DMS79 (cell line): ENCODE measurements around the gene NANOS1.

Experiments
- DNase-seq: peaks from one replicate; lab custom pipeline; 2025; lab: John Stamatoyannopoulos, UW

Gene NANOS1

DNA sequence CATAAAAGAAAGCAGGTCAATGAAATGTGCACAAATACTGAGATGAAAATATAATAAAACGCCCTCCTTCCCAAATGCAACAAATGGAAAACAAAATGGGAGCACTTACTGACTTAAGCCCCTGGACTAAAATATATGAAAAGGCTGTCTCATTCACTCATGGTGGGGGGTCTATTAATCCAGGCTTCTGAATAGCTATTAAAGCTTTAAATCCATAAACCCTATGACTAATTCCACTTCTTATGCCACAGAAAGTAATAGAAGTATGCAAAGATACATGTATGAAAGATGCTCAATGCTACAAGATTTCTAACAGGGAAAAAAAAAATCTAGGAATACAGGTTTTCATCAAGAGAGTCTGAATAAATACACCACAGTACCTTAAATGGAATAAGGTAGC, 30.6 kb downstream of the NANOS1 start:
- DNase-seq: no peak

DNA sequence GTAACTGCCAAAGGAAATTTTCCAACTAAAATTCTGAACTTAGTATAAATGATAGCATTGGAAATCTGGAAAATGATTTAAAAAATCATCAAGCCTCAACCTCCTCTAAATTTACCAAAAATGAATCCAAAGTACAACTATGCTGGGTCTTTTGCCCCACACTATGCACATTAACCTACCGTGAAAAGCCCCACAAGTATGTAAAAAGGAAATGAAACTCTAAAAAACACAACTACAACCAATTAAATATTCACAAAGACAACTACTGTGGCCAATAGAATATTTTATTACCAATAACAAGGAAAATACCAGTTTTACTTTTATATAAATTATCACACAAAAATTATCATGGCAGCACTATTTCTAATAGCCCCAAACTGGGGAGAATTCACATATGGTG, 31.8 kb downstream of the NANOS1 start:
- DNase-seq: no peak

DNA sequence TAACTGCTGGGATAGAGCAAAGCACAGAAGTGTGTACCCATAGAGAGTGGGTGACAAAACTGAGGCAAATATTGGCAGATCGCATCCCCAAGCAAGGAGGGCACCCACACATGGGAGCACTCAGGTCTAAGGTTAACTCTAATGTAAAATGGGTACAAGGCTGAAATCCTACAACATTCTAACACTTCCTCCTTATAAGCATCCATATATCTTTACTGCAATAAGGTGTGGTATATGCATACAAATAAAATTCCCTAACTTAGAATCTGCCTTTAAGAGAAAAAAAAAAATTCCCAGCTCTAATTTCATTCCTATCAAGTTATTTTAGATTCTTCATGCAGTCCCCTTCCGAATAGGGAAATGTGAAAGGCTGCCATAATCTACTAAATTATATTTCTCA, 32.4 kb downstream of the NANOS1 start:
- DNase-seq: no peak

DNA sequence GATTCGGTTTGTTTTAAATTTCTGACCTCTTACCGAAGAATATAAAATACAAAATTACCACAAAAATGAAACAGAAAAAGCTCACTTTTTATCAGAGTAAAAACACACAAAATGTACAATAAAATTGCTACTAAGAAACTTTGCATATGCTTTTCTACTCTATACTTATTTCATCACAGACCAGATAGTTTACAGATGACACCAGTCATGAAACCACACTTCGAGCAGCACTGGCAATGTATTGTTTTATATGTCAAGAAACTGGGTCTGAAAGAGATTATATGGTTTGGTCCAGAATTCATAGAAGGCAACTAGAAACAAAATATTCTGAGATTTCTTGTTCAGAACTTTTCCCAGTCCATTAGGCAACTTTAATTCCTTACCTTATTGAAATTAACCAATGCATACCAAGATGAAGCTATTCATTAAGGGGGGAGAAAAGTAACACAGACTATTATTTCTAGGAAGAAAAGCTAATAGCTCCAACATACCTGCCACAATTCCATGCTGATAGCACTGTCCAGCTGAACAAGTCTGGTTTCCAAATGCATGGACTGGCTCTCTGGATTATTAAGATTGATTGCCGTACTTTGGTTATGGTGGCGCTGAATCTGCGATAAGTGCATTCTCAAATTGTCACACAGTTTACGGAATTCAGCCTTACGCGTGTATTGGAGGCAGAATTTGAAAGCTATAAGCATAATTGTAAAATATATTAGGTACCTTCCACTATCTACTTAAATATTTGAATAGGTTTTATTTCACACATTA, 41.1 kb downstream of the NANOS1 start:
- no peak for DNase-seq

DNA sequence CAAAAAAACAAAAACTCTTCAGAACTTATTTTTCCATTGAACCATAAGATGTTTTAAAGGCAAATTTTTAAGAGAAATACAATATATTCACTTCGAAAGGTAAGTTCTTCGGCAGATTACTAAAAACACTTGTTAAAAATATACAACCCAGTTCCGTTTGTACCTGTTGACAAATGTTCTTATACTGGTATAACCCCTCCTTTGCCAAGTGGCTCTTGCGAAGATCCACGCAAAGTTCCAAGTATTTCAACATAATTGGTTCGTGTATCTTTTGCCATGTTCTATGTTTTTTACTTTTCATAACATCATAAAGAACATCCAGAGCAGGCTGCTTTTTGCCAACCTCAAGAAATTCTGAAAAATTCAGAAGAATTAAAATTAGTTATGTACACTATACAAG, 44.1 kb downstream of the NANOS1 start:
- DNase-seq: no peak

DNA sequence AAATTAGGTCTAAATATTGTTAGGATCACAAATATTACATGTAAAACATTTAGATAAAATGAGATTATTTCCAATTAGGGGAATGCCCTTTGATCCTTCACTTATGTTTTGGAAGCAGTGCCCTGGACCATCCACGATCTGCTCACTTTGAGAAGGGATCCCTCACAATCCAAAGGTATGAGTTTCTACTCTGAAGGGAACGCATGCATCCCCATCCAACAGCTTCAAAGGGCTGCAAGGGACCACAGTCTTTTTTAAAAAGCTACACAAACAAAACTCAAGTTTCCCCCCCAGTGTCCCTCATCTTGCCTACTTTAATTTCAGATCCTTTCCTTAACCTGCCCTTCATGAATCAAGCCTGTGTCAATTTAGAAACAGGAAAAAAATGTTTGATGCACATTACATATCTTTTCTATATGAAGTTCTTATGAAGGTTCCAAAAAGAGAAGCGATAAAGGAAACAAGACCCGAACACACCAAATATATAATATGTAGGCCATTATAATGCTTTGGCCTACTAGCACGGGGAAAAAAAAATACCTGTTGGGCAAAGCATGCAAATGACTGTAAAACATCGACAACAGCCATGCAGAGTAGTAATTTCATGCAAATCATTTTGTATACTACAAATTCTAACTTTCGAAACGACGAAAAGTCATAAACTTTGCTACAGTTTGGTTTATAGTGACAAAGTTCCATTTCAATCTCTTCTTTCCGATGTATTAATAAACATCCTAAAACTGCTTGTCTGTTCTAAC, 49.1 kb downstream of the NANOS1 start:
- DNase-seq: no peak

DNA sequence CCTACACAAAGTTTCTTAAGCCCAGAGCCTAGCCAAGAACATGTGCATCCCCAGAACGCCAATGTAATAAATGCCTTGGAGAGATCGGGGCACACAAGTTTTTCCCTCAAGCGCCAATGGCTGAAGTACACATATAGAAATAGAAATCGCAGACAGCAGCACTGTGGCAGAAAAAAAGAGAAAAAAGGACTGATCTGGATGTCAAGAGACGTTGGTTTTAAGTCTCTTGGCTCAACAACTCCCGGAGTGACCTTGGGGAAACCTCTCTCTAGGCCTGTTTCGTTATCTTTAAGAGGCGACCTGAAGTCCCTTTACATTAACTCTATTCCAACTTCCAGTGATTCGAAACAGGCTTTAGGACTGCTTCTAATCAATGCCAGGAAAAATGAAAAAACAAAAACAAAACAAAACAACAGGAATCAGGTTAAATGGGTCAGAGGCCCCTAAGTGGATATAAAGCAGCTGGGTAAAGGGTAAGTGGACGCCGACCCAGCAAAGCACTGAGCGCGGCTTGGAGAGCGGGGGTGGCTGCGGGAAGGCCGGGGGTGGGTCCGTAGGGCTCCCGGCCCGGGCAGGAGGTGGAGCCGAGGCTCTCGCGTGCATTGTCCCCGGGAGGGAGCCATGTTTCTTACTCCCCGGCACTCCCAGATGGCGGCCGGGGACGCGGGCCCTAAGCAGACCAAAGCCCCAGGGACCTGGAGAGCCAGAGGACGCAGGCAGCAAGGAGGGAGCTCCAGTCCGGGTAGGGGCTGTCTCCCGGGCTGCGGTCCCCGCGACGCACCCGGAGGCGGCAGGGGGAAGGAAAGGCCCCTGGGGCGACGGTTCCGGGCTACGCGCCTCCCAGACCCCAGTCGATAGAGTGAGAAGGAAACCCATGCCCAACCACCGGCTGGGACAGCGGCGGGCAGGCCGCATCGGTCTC, 50.3 kb downstream of the NANOS1 start:
- peak; percentile 11 for DNase-seq

DNA sequence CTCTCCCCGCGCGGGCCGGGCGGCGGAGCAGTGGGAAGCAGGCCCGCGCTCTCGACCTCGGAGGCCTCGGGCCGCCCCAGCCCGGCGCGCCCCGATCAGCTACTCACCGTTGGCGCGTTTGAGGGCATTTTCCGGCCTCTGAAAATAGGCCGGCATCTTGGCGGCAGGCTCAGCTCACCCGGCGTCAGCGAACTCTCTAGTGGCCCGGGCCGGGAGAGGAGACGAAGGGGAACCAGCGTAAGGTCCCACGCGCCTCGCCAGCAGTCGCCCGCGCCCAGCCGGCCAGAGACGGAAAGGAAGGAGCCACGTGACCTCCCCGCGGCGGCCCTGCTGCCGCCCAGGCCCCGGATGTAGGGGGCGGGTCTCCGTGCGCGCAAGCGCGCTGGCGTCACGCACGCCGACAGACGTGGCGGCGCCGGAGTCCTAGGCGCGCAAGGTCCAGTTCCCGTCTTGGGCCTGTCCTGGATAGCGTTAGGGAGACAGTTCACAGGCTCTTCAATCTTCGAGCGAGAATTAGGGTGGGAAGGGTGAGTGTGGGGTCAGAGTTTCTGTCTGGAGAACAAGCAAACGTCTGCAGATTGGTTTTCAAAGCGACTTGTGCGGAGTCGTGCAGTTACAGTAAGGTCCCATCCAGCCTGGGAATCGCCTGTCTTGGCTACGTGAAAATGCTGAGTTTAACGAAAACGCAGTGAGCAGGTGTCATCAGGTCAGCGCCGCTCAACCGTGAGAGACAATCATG, 51.2 kb downstream of the NANOS1 start, which contains the start of gene EIF3A:
Gene EIF3A, minus strand, starts transcription at position 297 of the 739 bp plus-strand sequence. Its CDS starts 141 bp downstream, at position 156.
- peak; percentile 38 for DNase-seq
